ENCODE results near the gene DNHD1. TPM values are rescaled to one million over a fixed set of nuclear protein-coding genes. Genes with fewer than 3 reads are reported as not detected.

DNHD1 gene
- total and polyA plus RNA-seq, 9 of the 15 experiments (the other 6 are each of a cell fraction or from before 2014, with no cell fraction given) = 0.82 to 9.7 (median 3.8) TPM

GRCh38 chr11:6481924-6482275, 15.2 kb upstream of the DNHD1 start (continued):
- TF ChIP-seq THRAP3 (IDR thresholded peaks at IDR 0.05; ENCODE audit: borderline replicate concordance) (0 out of 2 replicates have a peak, but pooled peaks have one; percentile 45), ZC3H11A (IDR thresholded peaks at IDR 0.05; ENCODE audit: low read depth, low read length) (no peak), ZNF431 (CRISPR knock-in tag; IDR thresholded peaks at IDR 0.05) (no peak), ARNT (IDR thresholded peaks at IDR 0.05) (no peak), NCOA4 (IDR thresholded peaks at IDR 0.05; ENCODE audit: partially characterized antibody) (no peak), ARID4B (CRISPR knock-in tag; IDR thresholded peaks at IDR 0.05) (0 out of 2 replicates have a peak, but pooled peaks have one; percentile 39), TRIM24 (IDR thresholded peaks at IDR 0.05) (no peak), ZNF609 (CRISPR knock-in tag; IDR thresholded peaks at IDR 0.05; ENCODE audit: borderline replicate concordance) (no peak), ZNF217 (CRISPR knock-in tag; IDR thresholded peaks at IDR 0.05) (no peak), BRF1 (IDR thresholded peaks at IDR 0.05; ENCODE audit: borderline replicate concordance, extremely low read depth, insufficient read length) (no peak), PCBP1 (IDR thresholded peaks at IDR 0.05; ENCODE audit: low read depth, low read length, poor library complexity, severe bottlenecking) (no peak), ZNF395 (CRISPR knock-in tag; IDR thresholded peaks at IDR 0.05) (no peak), POLR2AphosphoS2 (IDR thresholded peaks at IDR 0.05; ENCODE audit: low read length) (no peak), BRD9 (IDR thresholded peaks at IDR 0.05; ENCODE audit: low read depth, partially characterized antibody) (no peak), ZNF512 (tag; IDR thresholded peaks at IDR 0.05) (no peak), TOE1 (IDR thresholded peaks at IDR 0.05; ENCODE audit: borderline replicate concordance) (no peak), TOE1 (CRISPR knock-in tag; IDR thresholded peaks at IDR 0.05; ENCODE audit: borderline replicate concordance, low read depth) (0 out of 2 replicates have a peak, but pooled peaks have one; percentile 7)
